ENCODE measurements around the gene RPS6KA3.
A peak's percentile ranks its signal among the peaks of the same experiment; 100 is the strongest.

The RPS6KA3 gene

DNA sequence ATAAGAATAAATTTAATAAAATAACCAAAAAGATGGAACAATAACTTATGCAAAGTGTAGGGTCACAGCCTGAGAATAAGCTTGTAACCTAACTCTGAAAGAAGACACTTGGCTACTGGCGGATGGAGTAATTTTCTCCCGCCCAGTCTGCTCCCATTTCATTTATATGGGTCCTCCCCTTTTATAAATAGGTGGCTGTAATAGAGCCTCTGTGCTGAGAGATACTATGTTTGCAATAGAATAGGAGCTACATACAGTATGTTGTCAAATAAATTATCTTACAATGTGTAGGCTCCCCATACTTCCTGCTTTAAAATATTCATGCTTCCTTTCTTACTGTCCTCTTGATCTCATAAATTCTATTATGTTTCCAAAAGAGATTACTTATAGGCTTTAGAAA is 28.2 kb upstream of the RPS6KA3 start:
- no peak overlapping the region for H3K18ac ChIP-seq (ENCODE audit: low read depth in 1 of 2, low read length in 2 of 2)
- H3K4me1 ChIP-seq (ENCODE audit: control insufficient read depth, insufficient read depth, low read depth, low read length) = no peaks in the 10 kb centered on the region
- no peak for DNase-seq
- H2BK120ac ChIP-seq (ENCODE audit: low read depth, low read length) = no peak overlapping the region
- no peak overlapping the region for H2BK15ac ChIP-seq (ENCODE audit: low read depth, poor library complexity, severe bottlenecking)
- H2AK5ac ChIP-seq (ENCODE audit: low read length, severe bottlenecking) = no peak overlapping the region
- no peak overlapping the region for H2AFZ ChIP-seq (ENCODE audit: low read depth, low read length)
- H4K8ac ChIP-seq (ENCODE audit: low read length) = no peak overlapping the region
- no peak overlapping the region for H4K91ac ChIP-seq (ENCODE audit: low read length)
- H3K79me1 ChIP-seq (replicated peaks; ENCODE audit: low read length, poor library complexity, severe bottlenecking) = no peaks in the 10 kb centered on the region
- no peak overlapping the region for H3K23ac ChIP-seq (ENCODE audit: low read length in 2 of 2)
- H3K9ac ChIP-seq (ENCODE audit: low read length) = no peak overlapping the region
- H3K4me3 ChIP-seq (ENCODE audit: insufficient read depth in 1 of 2, low read depth in 1 of 2, low read length in 2 of 2) = no peak overlapping the region
- no peaks in the 10 kb centered on the region for H3K27me3 ChIP-seq (ENCODE audit: control insufficient read depth in 1 of 2, insufficient read depth in 1 of 2, low read length in 2 of 2)
- H3K27ac ChIP-seq (ENCODE audit: low read length, poor library complexity, severe bottlenecking) = no peak overlapping the region
- H2BK12ac ChIP-seq (ENCODE audit: low read length in 2 of 2) = no peak overlapping the region
- no CpG with 5 or more reads among the region's 2 CpGs for WGBS
- no peak overlapping the region for H3K14ac ChIP-seq (ENCODE audit: low read length in 2 of 2)
- H3K36me3 ChIP-seq (ENCODE audit: control insufficient read depth in 1 of 2, insufficient read depth in 2 of 2, low read depth in 1 of 2, low read length in 2 of 2) = no peaks in the 10 kb centered on the region
- H2BK5ac ChIP-seq (ENCODE audit: low read depth, low read length, poor library complexity, severe bottlenecking) = no peak overlapping the region
- no peaks in the 10 kb centered on the region for H3K9me3 ChIP-seq (ENCODE audit: control insufficient read depth, low read length)
- no peak overlapping the region for H3K4me2 ChIP-seq (ENCODE audit: low read length, poor library complexity, severe bottlenecking)
- H3K4ac ChIP-seq (ENCODE audit: low read depth in 1 of 2, low read length in 2 of 2) = no peak overlapping the region

DNA sequence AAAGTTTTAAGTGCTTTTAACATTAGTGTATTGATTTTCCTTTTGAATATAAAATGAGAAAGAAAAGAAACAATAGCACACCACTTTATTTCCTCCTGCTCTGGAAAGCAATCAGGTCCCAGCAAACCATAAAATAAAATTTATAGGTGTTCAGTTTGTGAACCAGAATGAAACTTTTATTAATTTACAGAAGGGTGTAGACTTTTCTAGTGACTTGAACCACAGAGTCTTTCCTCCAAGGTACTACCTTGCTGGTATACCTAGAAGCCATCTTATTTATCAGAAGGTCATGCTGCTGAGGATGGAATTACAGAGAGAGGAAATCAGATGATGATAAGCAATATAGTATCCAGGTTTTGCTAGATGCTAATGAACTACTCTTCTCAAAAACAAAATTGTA is 27.6 kb upstream of the RPS6KA3 start:
- Histone ChIP-seq H3K4me1 (ENCODE audit: control insufficient read depth, insufficient read depth, low read depth, low read length) (no peaks in the 10 kb centered on the region), H4K8ac (ENCODE audit: low read length) (no peak overlapping the region), H3K4me3 (ENCODE audit: insufficient read depth in 1 of 2, low read depth in 1 of 2, low read length in 2 of 2) (no peak overlapping the region), H4K91ac (ENCODE audit: low read length) (no peak overlapping the region), H3K9me3 (ENCODE audit: control insufficient read depth, low read length) (no peaks in the 10 kb centered on the region), H2AK5ac (ENCODE audit: low read length, severe bottlenecking) (no peak overlapping the region), H3K27me3 (ENCODE audit: control insufficient read depth in 1 of 2, insufficient read depth in 1 of 2, low read length in 2 of 2) (no peaks in the 10 kb centered on the region), H2BK120ac (ENCODE audit: low read depth, low read length) (no peak overlapping the region), H3K9ac (ENCODE audit: low read length) (no peak overlapping the region), H3K4me2 (ENCODE audit: low read length, poor library complexity, severe bottlenecking) (no peak overlapping the region), H2BK12ac (ENCODE audit: low read length in 2 of 2) (no peak overlapping the region), H3K23ac (ENCODE audit: low read length in 2 of 2) (no peak overlapping the region), H3K4ac (ENCODE audit: low read depth in 1 of 2, low read length in 2 of 2) (no peak overlapping the region), H3K79me1 (replicated peaks; ENCODE audit: low read length, poor library complexity, severe bottlenecking) (no peaks in the 10 kb centered on the region), H3K36me3 (ENCODE audit: control insufficient read depth in 1 of 2, insufficient read depth in 2 of 2, low read depth in 1 of 2, low read length in 2 of 2) (no peaks in the 10 kb centered on the region), H2BK5ac (ENCODE audit: low read depth, low read length, poor library complexity, severe bottlenecking) (no peak overlapping the region), H3K27ac (ENCODE audit: low read length, poor library complexity, severe bottlenecking) (no peak overlapping the region), H3K18ac (ENCODE audit: low read depth in 1 of 2, low read length in 2 of 2) (no peak overlapping the region), H2BK15ac (ENCODE audit: low read depth, poor library complexity, severe bottlenecking) (no peak overlapping the region), H2AFZ (ENCODE audit: low read depth, low read length) (no peak overlapping the region), H3K14ac (ENCODE audit: low read length in 2 of 2) (no peak overlapping the region)
- no peak for DNase-seq

DNA sequence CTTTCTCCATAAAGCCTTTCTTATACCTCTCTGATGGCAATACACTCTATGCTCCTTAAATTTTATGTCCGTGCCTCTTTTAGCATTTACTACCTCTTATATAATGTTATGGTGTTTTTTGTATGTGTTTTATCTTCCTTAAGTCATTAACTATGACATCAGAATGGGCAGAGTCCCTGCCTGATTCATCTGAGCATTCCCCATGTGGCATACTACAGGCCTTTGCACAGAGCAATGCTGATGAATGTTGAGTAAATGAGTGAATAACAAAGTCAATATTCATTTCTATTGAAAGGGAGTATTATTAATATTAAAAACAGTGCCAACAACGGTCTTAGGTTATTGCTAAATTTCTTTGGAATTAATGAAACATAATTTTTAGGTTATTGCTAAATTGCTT is 18.8 kb upstream of the RPS6KA3 start:
- Histone ChIP-seq H3K9ac (ENCODE audit: low read length) (peak overlapping the region; percentile 9), H2BK15ac (ENCODE audit: low read depth, poor library complexity, severe bottlenecking) (no peak overlapping the region), H4K8ac (ENCODE audit: low read length) (no peak overlapping the region), H2AK5ac (ENCODE audit: low read length, severe bottlenecking) (no peak overlapping the region), H2BK120ac (ENCODE audit: low read depth, low read length) (no peak overlapping the region), H2AFZ (ENCODE audit: low read depth, low read length) (no peak overlapping the region), H3K23ac (ENCODE audit: low read length in 2 of 2) (no peak overlapping the region), H3K9me3 (ENCODE audit: control insufficient read depth, low read length) (peaks cover 3% of the 10 kb centered on the region), H3K27me3 (ENCODE audit: control insufficient read depth in 1 of 2, insufficient read depth in 1 of 2, low read length in 2 of 2) (peaks cover 0 to 4% of the 10 kb centered on the region in 2 experiments), H3K18ac (ENCODE audit: low read depth in 1 of 2, low read length in 2 of 2) (no peak overlapping the region), H3K4me2 (ENCODE audit: low read length, poor library complexity, severe bottlenecking) (no peak overlapping the region), H3K4me3 (ENCODE audit: insufficient read depth in 1 of 2, low read depth in 1 of 2, low read length in 2 of 2) (no peak overlapping the region), H3K4ac (ENCODE audit: low read depth in 1 of 2, low read length in 2 of 2) (no peak overlapping the region), H3K14ac (ENCODE audit: low read length in 2 of 2) (no peak overlapping the region), H3K27ac (ENCODE audit: low read length, poor library complexity, severe bottlenecking) (no peak overlapping the region), H2BK5ac (ENCODE audit: low read depth, low read length, poor library complexity, severe bottlenecking) (no peak overlapping the region), H3K36me3 (ENCODE audit: control insufficient read depth in 1 of 2, insufficient read depth in 2 of 2, low read depth in 1 of 2, low read length in 2 of 2) (no peaks in the 10 kb centered on the region), H3K4me1 (ENCODE audit: control insufficient read depth, insufficient read depth, low read depth, low read length) (no peaks in the 10 kb centered on the region), H3K79me1 (replicated peaks; ENCODE audit: low read length, poor library complexity, severe bottlenecking) (no peaks in the 10 kb centered on the region), H4K91ac (ENCODE audit: low read length) (no peak overlapping the region), H2BK12ac (ENCODE audit: low read length in 2 of 2) (no peak overlapping the region)
- WGBS = no CpG with 5 or more reads among the region's 2 CpGs
- DNase-seq = no peak

DNA sequence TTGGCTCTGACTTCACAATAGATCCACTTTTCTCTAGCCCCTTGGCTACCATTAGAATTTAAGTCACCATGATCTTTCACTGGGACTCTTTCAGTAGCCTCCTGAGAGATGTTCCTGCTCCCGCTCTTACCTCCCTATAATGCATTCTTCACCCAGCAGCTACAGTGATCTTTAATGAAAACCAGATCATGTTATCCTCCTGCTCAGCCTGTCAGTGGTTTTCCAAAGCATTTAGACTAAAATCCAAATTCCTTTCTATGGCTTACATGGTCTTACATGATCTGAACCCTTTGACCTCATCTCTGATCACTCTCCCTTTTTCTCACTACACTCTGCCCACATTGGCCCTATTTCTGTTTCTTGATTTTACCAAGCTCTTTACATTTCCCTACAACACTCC is 18.3 kb upstream of the RPS6KA3 start:
- H2BK15ac ChIP-seq (ENCODE audit: low read depth, poor library complexity, severe bottlenecking) = no peak overlapping the region
- H3K4me1 ChIP-seq (ENCODE audit: control insufficient read depth, insufficient read depth, low read depth, low read length) = no peaks in the 10 kb centered on the region
- WGBS = 100% methylated on average over 1 of the region's 1 CpG
- no peak overlapping the region for H4K91ac ChIP-seq (ENCODE audit: low read length)
- no peak overlapping the region for H3K4ac ChIP-seq (ENCODE audit: low read depth in 1 of 2, low read length in 2 of 2)
- no peak overlapping the region for H3K23ac ChIP-seq (ENCODE audit: low read length in 2 of 2)
- H3K27ac ChIP-seq (ENCODE audit: low read length, poor library complexity, severe bottlenecking) = no peak overlapping the region
- no peaks in the 10 kb centered on the region for H3K79me1 ChIP-seq (replicated peaks; ENCODE audit: low read length, poor library complexity, severe bottlenecking)
- no peak overlapping the region for H4K8ac ChIP-seq (ENCODE audit: low read length)
- peak overlapping the region; percentile 9 for H3K9ac ChIP-seq (ENCODE audit: low read length)
- H2BK120ac ChIP-seq (ENCODE audit: low read depth, low read length) = no peak overlapping the region
- H3K9me3 ChIP-seq (ENCODE audit: control insufficient read depth, low read length) = peaks cover 3% of the 10 kb centered on the region
- H2AK5ac ChIP-seq (ENCODE audit: low read length, severe bottlenecking) = no peak overlapping the region
- H3K4me2 ChIP-seq (ENCODE audit: low read length, poor library complexity, severe bottlenecking) = no peak overlapping the region
- H2AFZ ChIP-seq (ENCODE audit: low read depth, low read length) = no peak overlapping the region
- no peak overlapping the region for H3K18ac ChIP-seq (ENCODE audit: low read depth in 1 of 2, low read length in 2 of 2)
- H2BK12ac ChIP-seq (ENCODE audit: low read length in 2 of 2) = no peak overlapping the region
- H3K4me3 ChIP-seq (ENCODE audit: insufficient read depth in 1 of 2, low read depth in 1 of 2, low read length in 2 of 2) = no peak overlapping the region
- no peak overlapping the region for H2BK5ac ChIP-seq (ENCODE audit: low read depth, low read length, poor library complexity, severe bottlenecking)
- no peaks in the 10 kb centered on the region for H3K36me3 ChIP-seq (ENCODE audit: control insufficient read depth in 1 of 2, insufficient read depth in 2 of 2, low read depth in 1 of 2, low read length in 2 of 2)
- H3K27me3 ChIP-seq (ENCODE audit: control insufficient read depth in 1 of 2, insufficient read depth in 1 of 2, low read length in 2 of 2) = peaks cover 0 to 7% of the 10 kb centered on the region in 2 experiments
- H3K14ac ChIP-seq (ENCODE audit: low read length in 2 of 2) = no peak overlapping the region
- no peak for DNase-seq
